GM10266 (cell line): ENCODE results near the gene TSPAN5.
A peak's percentile ranks its signal among the peaks of the same experiment; 100 is the strongest.

Source experiments
- DNase-seq: peaks from one replicate; pipeline ENCODE4 v3.0.0; 2012; ENCODE audit errors: extremely low spot score
- TF ChIP-seq, protein P1 (sequence below): IDR thresholded peaks from 2 replicates; pipeline ENCODE4 v1.5.1; 2012; ENCODE audit warnings: mild to moderate bottlenecking, low read depth; ENCODE audit not compliant: control insufficient read depth, insufficient read depth; ENCODE audit errors: missing control alignments

The TSPAN5 gene

DNA sequence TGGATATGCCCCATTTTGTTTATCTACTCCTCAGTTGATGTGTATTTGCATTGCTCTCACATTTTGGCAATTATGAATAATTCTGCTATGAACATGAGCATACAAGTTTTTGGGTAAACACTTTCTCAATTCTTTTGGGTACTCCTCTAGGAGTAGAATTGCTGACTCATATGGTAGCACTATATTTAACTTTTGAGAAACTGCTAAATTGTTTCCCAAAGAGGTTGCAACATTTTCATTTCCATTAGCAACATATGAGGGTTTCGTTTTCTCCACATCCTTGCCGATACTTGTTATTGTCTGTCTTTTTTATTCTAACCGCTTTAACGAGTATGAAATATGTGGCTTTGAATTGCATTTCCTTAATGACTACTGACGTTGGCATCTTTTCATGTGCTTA is 185.4 kb downstream of the TSPAN5 start:
- TF ChIP-seq, protein P1, sequence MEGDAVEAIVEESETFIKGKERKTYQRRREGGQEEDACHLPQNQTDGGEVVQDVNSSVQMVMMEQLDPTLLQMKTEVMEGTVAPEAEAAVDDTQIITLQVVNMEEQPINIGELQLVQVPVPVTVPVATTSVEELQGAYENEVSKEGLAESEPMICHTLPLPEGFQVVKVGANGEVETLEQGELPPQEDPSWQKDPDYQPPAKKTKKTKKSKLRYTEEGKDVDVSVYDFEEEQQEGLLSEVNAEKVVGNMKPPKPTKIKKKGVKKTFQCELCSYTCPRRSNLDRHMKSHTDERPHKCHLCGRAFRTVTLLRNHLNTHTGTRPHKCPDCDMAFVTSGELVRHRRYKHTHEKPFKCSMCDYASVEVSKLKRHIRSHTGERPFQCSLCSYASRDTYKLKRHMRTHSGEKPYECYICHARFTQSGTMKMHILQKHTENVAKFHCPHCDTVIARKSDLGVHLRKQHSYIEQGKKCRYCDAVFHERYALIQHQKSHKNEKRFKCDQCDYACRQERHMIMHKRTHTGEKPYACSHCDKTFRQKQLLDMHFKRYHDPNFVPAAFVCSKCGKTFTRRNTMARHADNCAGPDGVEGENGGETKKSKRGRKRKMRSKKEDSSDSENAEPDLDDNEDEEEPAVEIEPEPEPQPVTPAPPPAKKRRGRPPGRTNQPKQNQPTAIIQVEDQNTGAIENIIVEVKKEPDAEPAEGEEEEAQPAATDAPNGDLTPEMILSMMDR, result no peak
- DNase-seq, result no peak

DNA sequence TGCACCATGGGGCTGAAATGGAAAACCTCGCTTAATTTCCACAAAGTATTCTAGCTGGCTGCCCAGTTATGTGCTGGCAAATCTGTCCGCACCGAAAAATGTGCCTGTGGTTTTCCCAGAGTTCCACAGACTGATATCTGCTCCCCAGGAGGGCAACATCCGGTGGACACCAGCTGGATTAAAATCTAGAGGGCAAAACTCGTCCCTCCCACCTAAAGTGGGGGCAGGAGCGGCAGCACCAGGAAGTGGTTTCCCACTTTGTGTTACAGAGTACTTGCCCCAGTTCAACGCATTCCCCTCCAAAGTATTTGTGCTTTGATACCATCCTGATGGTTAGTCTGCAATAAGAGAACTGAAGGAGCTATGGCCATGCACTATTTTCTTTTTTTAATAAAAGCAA is 187.6 kb downstream of the TSPAN5 start:
- no peak for DNase-seq
- TF ChIP-seq, protein P1, result no peak

GRCh38 chr4:98470366-98470765 is 188.0 kb downstream of the TSPAN5 start:
- DNase-seq, result no peak
- TF ChIP-seq, protein P1, result no peak

GRCh38 chr4:98469771-98470170 is 188.6 kb downstream of the TSPAN5 start:
- no peak for DNase-seq
- TF ChIP-seq, protein P1, result no peak

DNA sequence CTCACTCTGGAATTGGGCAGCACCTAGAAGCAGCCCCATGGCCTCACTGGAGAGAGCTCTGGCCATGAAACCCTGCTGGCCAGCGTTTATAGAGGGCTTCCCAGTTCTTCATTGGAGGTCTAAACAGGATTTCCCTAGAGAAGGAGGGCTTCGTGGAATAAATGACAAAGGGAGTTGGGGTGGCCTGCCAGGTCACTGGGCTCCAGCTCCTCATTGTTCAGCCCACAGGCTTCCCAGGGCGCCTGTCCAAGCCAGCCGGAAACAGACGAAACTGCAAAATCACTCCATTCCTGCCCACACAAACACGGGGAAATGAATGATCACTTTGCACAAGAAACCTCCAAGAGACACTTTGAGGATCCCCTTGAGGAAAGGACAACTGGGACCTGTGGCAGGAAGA is 189.7 kb downstream of the TSPAN5 start:
- TF ChIP-seq, protein P1, result no peak
- no peak for DNase-seq

- TF ChIP-seq, protein P1, result peak; percentile 83
- peak; percentile 67 for DNase-seq
These were observed 190.8 kb downstream of the TSPAN5 start for GRCh38 chr4:98467627-98468072.

- TF ChIP-seq, protein P1, result no peak
- no peak for DNase-seq
These were observed 191.4 kb downstream of the TSPAN5 start for GRCh38 chr4:98466868-98467599.
